ENCODE data around the gene SYNGR3. TPM values are rescaled to one million over a fixed set of nuclear protein-coding genes. Genes with fewer than 3 reads are reported as not detected.

The SYNGR3 gene
- total and polyA plus RNA-seq, 2 of the 13 experiments (the other 11 are each of a cell fraction or from before 2014, with no cell fraction given) = 0.97 to 5.7 TPM

GRCh38 chr16:2016407-2016922, 26.7 kb downstream of the SYNGR3 start (continued):
- TF ChIP-seq ZNF281 (CRISPR knock-in tag; IDR thresholded peaks at IDR 0.05; ENCODE audit: borderline replicate concordance) = no peak
- no peak for TF ChIP-seq FOXO1 (CRISPR knock-in tag; IDR thresholded peaks at IDR 0.05)
- TF ChIP-seq CREM (IDR thresholded peaks at IDR 0.05) = no peak
- TF ChIP-seq CREM (CRISPR knock-in tag; IDR thresholded peaks at IDR 0.05) = no peak
- 0 out of 2 replicates have a peak, but pooled peaks have one; percentile 40 for TF ChIP-seq MEIS1 (CRISPR knock-in tag; IDR thresholded peaks at IDR 0.05; ENCODE audit: borderline replicate concordance)
- TF ChIP-seq ZNF367 (CRISPR knock-in tag; IDR thresholded peaks at IDR 0.05; ENCODE audit: borderline replicate concordance) = no peak
- TF ChIP-seq CREBL2 (CRISPR knock-in tag; IDR thresholded peaks at IDR 0.05; ENCODE audit: borderline replicate concordance) = no peak
- TF ChIP-seq KDM3A (CRISPR knock-in tag; IDR thresholded peaks at IDR 0.05; ENCODE audit: low read depth) = no peak
- TF ChIP-seq ATF2 (CRISPR knock-in tag; IDR thresholded peaks at IDR 0.05) = no peak
- no peak for TF ChIP-seq ZNF724P (CRISPR knock-in tag; IDR thresholded peaks at IDR 0.05; ENCODE audit: borderline replicate concordance)
- no peak for TF ChIP-seq ZNF570 (CRISPR knock-in tag; IDR thresholded peaks at IDR 0.05; ENCODE audit: borderline replicate concordance)
- no peak for TF ChIP-seq GABPA (IDR thresholded peaks at IDR 0.05; ENCODE audit: low read depth, low read length)
- TF ChIP-seq GABPA (CRISPR knock-in tag; IDR thresholded peaks at IDR 0.05; ENCODE audit: low read depth) = no peak
- TF ChIP-seq CTCF (CRISPR knock-in tag; IDR thresholded peaks at IDR 0.05) = peak; percentile 79
- no peak for TF ChIP-seq ZNF280B (CRISPR knock-in tag; IDR thresholded peaks at IDR 0.05; ENCODE audit: borderline replicate concordance)
- no peak for TF ChIP-seq ZNF296 (CRISPR knock-in tag; conservative IDR thresholded peaks at IDR 0.05)
- TF ChIP-seq MNT (IDR thresholded peaks at IDR 0.05) = 0 out of 2 replicates have a peak, but pooled peaks have one; percentile 3
- TF ChIP-seq ESRRA (CRISPR knock-in tag; IDR thresholded peaks at IDR 0.05; ENCODE audit: low read depth) = no peak
- TF ChIP-seq ZNF276 (CRISPR knock-in tag; IDR thresholded peaks at IDR 0.05; ENCODE audit: low read depth) = no peak

All from HepG2 (cell line).